Inferior parietal cortex (tissue), 1 donor: Measurements from ENCODE around the gene HIBCH.
"Not testable (repeated sequence)": the region's sequence is repeated elsewhere in the genome, so short reads cannot be mapped to it uniquely, and the experiment has no call there.

ENCODE experiments used
- DNase-seq: peaks from one replicate; pipeline ENCODE4 v3.0.0-alpha.2; 2016; ENCODE audit errors: extremely low spot score

The HIBCH gene

DNA sequence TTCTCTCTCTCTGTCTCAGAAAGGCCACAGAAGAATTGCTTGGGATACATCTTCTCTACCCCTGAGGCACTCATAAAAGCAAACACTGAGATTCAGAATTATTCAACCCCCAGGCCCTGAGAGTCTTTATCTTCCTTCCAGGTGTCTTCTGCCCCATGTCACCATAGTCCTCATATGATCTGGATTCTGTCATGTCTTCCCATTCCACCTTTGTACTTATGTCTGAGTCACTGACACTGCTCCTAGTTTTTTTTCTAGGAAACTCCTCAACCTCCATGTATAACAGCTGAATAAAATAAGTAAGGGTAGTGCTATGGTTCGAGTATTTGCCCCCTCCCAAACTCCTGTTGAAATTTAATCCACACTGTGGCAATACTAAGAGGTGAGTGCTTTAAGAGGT is 11.6 kb downstream of the HIBCH start:
- no peak for DNase-seq

- DNase-seq = no peak
Measured at GRCh38 chr2:190304404-190304803, 15.2 kb downstream of the HIBCH start.

DNA sequence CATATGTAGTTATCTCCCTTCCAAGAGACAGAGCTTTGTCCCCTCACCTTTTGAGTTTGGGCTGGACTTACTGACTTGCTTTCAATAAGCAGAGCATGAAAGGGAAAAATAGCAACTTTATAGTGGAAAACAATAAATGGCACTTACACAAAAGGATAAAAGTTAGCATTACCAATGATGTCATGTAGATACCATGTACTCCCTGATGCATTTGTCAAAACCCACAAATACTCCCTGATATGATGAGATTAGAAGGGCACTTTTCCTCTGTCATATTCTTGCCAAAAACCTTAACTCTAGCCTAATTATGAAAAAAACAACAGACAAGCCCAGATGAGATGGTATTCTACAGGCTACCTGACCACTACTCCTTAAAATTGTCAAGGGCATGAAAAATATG is 16.0 kb downstream of the HIBCH start:
- no peak for DNase-seq

GRCh38 chr2:190302052-190302451 is 17.6 kb downstream of the HIBCH start:
- no peak for DNase-seq

GRCh38 chr2:190301032-190301431 is 18.6 kb downstream of the HIBCH start:
- no peak for DNase-seq

DNA sequence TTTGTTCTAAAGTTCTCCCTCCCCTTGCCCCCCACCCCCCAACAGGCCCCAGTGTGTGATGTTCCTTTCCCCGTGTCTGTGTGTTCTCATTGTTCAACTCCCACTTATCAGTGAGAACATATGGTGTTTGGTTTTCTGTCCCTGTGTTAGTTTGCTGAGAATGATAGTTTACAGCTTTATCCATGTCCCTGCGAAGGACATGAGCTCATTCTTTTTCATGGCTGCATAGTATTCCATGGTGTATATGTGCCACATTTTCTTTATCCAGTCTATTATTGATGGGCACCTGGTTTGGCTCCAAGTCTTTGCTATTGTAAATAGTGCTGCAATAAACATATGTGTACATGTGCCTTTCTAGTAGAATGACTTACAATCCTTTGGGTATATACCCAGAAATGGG is 21.7 kb downstream of the HIBCH start:
- DNase-seq = not testable (repeated sequence)

- no peak for DNase-seq
Measured at GRCh38 chr2:190283783-190284182, 35.8 kb downstream of the HIBCH start.

- DNase-seq = no peak
Measured at GRCh38 chr2:190280565-190281350, 38.9 kb downstream of the HIBCH start.

- DNase-seq = not testable (repeated sequence)
Measured at GRCh38 chr2:190279256-190280134, 40.1 kb downstream of the HIBCH start.

GRCh38 chr2:190277234-190278112 is 42.2 kb downstream of the HIBCH start:
- DNase-seq = peak; percentile 33

DNA sequence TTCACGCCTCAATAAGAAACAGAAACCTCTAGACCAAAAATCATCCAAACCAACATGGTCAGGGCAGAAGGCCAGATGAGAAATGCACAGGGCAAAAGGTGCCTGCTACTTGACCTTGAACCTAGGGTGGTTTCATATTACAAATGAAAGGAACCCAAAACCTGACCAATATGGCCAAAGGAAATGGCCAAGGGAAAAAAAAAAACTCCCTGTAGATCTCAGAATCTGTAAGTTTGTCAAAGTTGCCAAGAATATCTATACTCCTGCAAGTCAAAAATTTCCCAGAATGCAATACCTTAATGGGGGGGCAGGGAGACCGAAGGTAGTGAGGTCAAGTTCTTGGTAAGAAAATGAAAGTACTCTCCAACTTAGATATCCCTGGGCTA is 47.2 kb downstream of the HIBCH start:
- no peak for DNase-seq

DNA sequence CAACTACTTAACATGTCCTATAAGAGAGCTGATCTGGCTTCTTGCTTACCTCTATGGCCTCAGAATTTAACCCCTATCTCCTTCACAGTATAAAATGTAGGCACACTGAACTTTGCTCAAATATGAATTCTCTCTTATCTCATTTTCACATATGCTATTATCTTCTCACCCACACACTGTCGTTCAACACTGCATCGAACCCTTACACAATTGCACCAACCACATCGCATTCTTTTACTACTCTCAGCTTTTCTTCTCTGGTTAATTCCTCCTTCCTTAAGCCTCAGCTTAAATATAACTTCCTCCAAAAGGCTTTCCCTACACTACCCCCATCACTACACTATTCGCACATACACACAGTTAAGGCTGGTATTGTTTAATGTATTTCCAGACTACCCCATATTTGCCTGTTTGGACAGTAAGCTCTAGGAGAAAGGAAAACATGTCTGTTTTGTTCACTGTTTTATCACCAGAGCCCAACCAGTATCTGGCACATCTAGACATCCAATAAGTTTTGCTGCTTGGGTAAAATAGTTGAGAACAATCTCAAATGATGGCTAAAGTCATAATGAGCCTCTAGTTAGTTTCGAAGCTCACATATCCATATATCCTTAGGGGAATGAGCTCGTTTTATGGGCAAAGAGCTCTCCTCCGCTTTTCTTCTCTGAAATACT is 47.7 kb downstream of the HIBCH start:
- DNase-seq = no peak

GRCh38 chr2:190270298-190270697 is 49.3 kb downstream of the HIBCH start:
- no peak for DNase-seq

GRCh38 chr2:190269699-190270098 is 49.9 kb downstream of the HIBCH start:
- DNase-seq = not testable (repeated sequence)

DNA sequence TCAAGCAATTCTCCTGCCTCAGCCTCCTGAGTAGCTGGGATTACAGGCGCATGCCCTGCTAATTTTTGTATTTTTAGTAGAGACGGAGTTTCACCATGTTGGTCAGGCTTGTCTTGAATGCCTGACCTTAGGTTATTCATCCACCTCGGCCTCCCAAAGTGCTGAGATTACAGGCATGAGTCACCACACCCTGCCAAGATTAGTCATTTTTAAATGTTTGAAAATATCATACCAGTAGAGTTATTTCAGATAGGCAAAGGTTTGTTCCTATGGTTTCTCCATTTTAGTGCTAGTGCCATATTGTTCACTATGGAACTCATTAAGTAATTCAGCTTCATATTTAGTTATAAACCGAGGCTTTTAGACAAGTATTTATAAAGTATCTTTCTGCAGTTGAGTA is 52.3 kb downstream of the HIBCH start:
- DNase-seq = no peak

DNA sequence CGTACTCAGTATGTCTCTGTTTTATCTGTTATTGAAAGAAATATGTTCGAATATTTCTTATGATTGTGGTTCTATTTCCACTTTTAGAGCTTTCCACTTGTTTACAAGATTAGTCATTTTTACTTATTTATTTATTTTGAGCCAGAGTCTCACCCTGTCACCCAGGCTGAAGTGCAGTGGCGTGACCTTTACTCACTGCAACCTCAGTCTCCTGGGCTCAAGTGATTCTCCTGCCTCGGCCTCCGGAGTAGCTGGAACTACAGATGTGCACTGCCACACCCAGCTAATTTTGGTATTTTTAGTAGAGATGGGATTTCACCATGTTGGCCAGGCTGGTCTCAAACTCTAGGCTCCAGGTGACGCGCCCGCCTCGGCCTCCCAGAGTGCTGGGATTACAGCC is 53.3 kb downstream of the HIBCH start:
- no peak for DNase-seq

GRCh38 chr2:190261851-190262250 is 57.8 kb downstream of the HIBCH start:
- DNase-seq = no peak

GRCh38 chr2:190256087-190256486 is 63.5 kb downstream of the HIBCH start:
- no peak for DNase-seq

GRCh38 chr2:190255676-190256075 is 64.0 kb downstream of the HIBCH start:
- DNase-seq = no peak

GRCh38 chr2:190254063-190254850 is 65.4 kb downstream of the HIBCH start:
- no peak for DNase-seq

- no peak for DNase-seq
Measured at GRCh38 chr2:190250421-190250820, 69.2 kb downstream of the HIBCH start.
